ENCODE data around the gene ZFC3H1. TPM values are rescaled to one million over a fixed set of nuclear protein-coding genes. Genes with fewer than 3 reads are reported as not detected.
"Not testable (repeated sequence)": the region's sequence is repeated elsewhere in the genome, so short reads cannot be mapped to it uniquely, and the experiment has no call there.

ZFC3H1 gene
- polyA plus RNA-seq, 1 experiment = 12.6 TPM

GRCh38 chr12:71576496-71576895 is 87.2 kb downstream of the ZFC3H1 start:
- CTCF ChIA-PET = interaction anchor here (1.0 to 1.1 kb wide), 2 partner anchors 9 to 11 kb away, joined by 3 read pairs; no protein-coding TSS in a partner anchor
- TF ChIP-seq CTCF (IDR thresholded peaks at IDR 0.05; ENCODE audit: insufficient read depth, low read depth, low read length) = no peak
- DNase-seq (ENCODE audit: low read depth) = no peak

GRCh38 chr12:71569885-71570284 is 93.8 kb downstream of the ZFC3H1 start:
- DNase-seq (ENCODE audit: low read depth); H3K36me3 ChIP-seq (ENCODE audit: control insufficient read depth, insufficient read depth, low read length); POLR2A ChIA-PET; H3K27me3 ChIP-seq (ENCODE audit: control insufficient read depth, insufficient read depth, low read length); H3K4me3 ChIP-seq (ENCODE audit: low read depth, low read length): not testable (repeated sequence)
- CTCF ChIA-PET = interaction anchor here (1.4 kb wide), 1 partner anchor 12 kb away, joined by 5 read pairs; no protein-coding TSS in a partner anchor

More at GRCh38 chr12:71576496-71576895, 87.2 kb downstream of the ZFC3H1 start:
- POLR2A ChIA-PET = no interaction called here
- Histone ChIP-seq H3K36me3 (ENCODE audit: control insufficient read depth, insufficient read depth, low read length) (no peaks in the 10 kb centered on the region), H3K27me3 (ENCODE audit: control insufficient read depth, insufficient read depth, low read length) (no peaks in the 10 kb centered on the region), H3K4me3 (ENCODE audit: low read depth, low read length) (no peak overlapping the region)

GRCh38 chr12:71567537-71567936 is 96.1 kb downstream of the ZFC3H1 start:
- POLR2A ChIA-PET = no interaction called here
- no peak for TF ChIP-seq CTCF (IDR thresholded peaks at IDR 0.05; ENCODE audit: insufficient read depth, low read depth, low read length)
- CTCF ChIA-PET = interaction anchor here (1.0 kb wide), 1 partner anchor 8 kb away, joined by 3 read pairs; no protein-coding TSS in a partner anchor
- Histone ChIP-seq H3K4me3 (ENCODE audit: low read depth, low read length) (no peak overlapping the region), H3K36me3 (ENCODE audit: control insufficient read depth, insufficient read depth, low read length) (no peaks in the 10 kb centered on the region), H3K27me3 (ENCODE audit: control insufficient read depth, insufficient read depth, low read length) (0 out of 2 replicates have a peak, but pooled peaks cover 1% of the 10 kb centered on the region)
- DNase-seq (ENCODE audit: low read depth) = no peak

- H3K36me3 ChIP-seq (ENCODE audit: control insufficient read depth, insufficient read depth, low read length) = no peaks in the 10 kb centered on the region
- ChIA-PET POLR2A (no interaction called here), CTCF (no interaction called here)
- DNase-seq (ENCODE audit: low read depth) = no peak
- TF ChIP-seq CTCF (IDR thresholded peaks at IDR 0.05; ENCODE audit: insufficient read depth, low read depth, low read length) = no peak
- no peak overlapping the region for H3K4me3 ChIP-seq (ENCODE audit: low read depth, low read length)
- 0 out of 2 replicates have a peak, but pooled peaks cover 1% of the 10 kb centered on the region for H3K27me3 ChIP-seq (ENCODE audit: control insufficient read depth, insufficient read depth, low read length)
These were observed 97.0 kb downstream of the ZFC3H1 start for GRCh38 chr12:71566655-71567054.

- CTCF ChIA-PET = interaction anchor here (0.7 to 1.0 kb wide), 4 partner anchors 9 to 181 kb away, joined by 3 to 4 read pairs (median 3); no protein-coding TSS in a partner anchor
- Histone ChIP-seq H3K4me3 (ENCODE audit: low read depth, low read length) (no peak overlapping the region), H3K36me3 (ENCODE audit: control insufficient read depth, insufficient read depth, low read length) (no peaks in the 10 kb centered on the region), H3K27me3 (ENCODE audit: control insufficient read depth, insufficient read depth, low read length) (0 out of 2 replicates have a peak, but pooled peaks cover 1% of the 10 kb centered on the region)
- POLR2A ChIA-PET = no interaction called here
- DNase-seq (ENCODE audit: low read depth) = no peak
- no peak for TF ChIP-seq CTCF (IDR thresholded peaks at IDR 0.05; ENCODE audit: insufficient read depth, low read depth, low read length)
These were observed 98.1 kb downstream of the ZFC3H1 start for GRCh38 chr12:71565535-71565934.
